ENCODE data around the gene EMSY.

DNA sequence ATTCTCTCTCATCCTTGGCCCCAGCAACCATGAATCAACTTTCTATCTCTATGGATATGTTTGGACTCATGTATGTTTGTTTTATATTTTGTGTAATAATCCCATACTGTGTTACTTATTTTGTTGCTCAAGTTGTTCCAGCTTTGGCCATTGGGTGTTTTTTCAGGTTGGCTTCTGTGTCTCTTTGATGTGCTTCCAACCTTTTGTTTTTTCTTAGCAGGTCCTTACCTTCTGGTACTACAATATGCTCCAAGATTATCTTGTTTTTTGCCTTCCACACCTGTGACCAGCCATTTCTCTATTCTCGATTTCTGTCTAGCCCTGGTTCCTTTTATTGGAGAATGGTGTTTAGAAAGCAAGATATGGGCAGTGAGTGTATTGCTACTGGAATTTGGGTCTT, 49.5 kb upstream of the EMSY start:
- TF ChIP-seq, protein P1, sequence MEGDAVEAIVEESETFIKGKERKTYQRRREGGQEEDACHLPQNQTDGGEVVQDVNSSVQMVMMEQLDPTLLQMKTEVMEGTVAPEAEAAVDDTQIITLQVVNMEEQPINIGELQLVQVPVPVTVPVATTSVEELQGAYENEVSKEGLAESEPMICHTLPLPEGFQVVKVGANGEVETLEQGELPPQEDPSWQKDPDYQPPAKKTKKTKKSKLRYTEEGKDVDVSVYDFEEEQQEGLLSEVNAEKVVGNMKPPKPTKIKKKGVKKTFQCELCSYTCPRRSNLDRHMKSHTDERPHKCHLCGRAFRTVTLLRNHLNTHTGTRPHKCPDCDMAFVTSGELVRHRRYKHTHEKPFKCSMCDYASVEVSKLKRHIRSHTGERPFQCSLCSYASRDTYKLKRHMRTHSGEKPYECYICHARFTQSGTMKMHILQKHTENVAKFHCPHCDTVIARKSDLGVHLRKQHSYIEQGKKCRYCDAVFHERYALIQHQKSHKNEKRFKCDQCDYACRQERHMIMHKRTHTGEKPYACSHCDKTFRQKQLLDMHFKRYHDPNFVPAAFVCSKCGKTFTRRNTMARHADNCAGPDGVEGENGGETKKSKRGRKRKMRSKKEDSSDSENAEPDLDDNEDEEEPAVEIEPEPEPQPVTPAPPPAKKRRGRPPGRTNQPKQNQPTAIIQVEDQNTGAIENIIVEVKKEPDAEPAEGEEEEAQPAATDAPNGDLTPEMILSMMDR (conservative IDR thresholded peaks at IDR 0.05): no peak
- TF ChIP-seq ZFX (IDR thresholded peaks at IDR 0.05): no peak
